ENCODE measurements around the gene SNRNP25.
"Not testable (repeated sequence)": the region's sequence is repeated elsewhere in the genome, so short reads cannot be mapped to it uniquely, and the experiment has no call there.

The SNRNP25 gene

GRCh38 chr16:41439-42068 lies 12.1 kb upstream of the SNRNP25 start:
- H3K4me3 ChIP-seq (ENCODE audit: low read depth, low read length) = no peak overlapping the region

GRCh38 chr16:42069-42457 lies 11.6 kb upstream of the SNRNP25 start:
- no peak overlapping the region for H3K4me3 ChIP-seq (ENCODE audit: low read depth, low read length)

GRCh38 chr16:42691-43090 lies 10.9 kb upstream of the SNRNP25 start:
- no peak overlapping the region for H3K4me3 ChIP-seq (ENCODE audit: low read depth, low read length)

- H3K4me3 ChIP-seq (ENCODE audit: low read depth, low read length) = no peak overlapping the region
Measured at GRCh38 chr16:43294-43693, 10.3 kb upstream of the SNRNP25 start.

GRCh38 chr16:44655-45054 lies 9.0 kb upstream of the SNRNP25 start:
- no peak overlapping the region for H3K4me3 ChIP-seq (ENCODE audit: low read depth, low read length)

GRCh38 chr16:45454-45853 lies 8.2 kb upstream of the SNRNP25 start:
- no peak overlapping the region for H3K4me3 ChIP-seq (ENCODE audit: low read depth, low read length)

- H3K4me3 ChIP-seq (ENCODE audit: low read depth, low read length) = not testable (repeated sequence)
Measured at GRCh38 chr16:46510-46909, 7.1 kb upstream of the SNRNP25 start.

- no peak overlapping the region for H3K4me3 ChIP-seq (ENCODE audit: low read depth, low read length)
Measured at GRCh38 chr16:47234-47633, 6.4 kb upstream of the SNRNP25 start.

GRCh38 chr16:50769-51591 lies 2.6 kb upstream of the SNRNP25 start:
- H3K4me3 ChIP-seq (ENCODE audit: low read depth, low read length) = no peak overlapping the region

GRCh38 chr16:54237-54581 lies 581 bp downstream of the SNRNP25 start:
- H3K4me3 ChIP-seq (ENCODE audit: low read depth, low read length) = peak overlapping the region; percentile 69

- H3K4me3 ChIP-seq (ENCODE audit: low read depth, low read length) = no peak overlapping the region
Measured at GRCh38 chr16:55571-56136, 2.0 kb downstream of the SNRNP25 start.

GRCh38 chr16:56231-56927 lies 2.8 kb downstream of the SNRNP25 start:
- H3K4me3 ChIP-seq (ENCODE audit: low read depth, low read length) = no peak overlapping the region

GRCh38 chr16:57711-58110 lies 4.1 kb downstream of the SNRNP25 start:
- no peak overlapping the region for H3K4me3 ChIP-seq (ENCODE audit: low read depth, low read length)

- H3K4me3 ChIP-seq (ENCODE audit: low read depth, low read length) = no peak overlapping the region
Measured at GRCh38 chr16:58491-59439, 5.1 kb downstream of the SNRNP25 start.

GRCh38 chr16:59440-60059 lies 5.9 kb downstream of the SNRNP25 start:
- H3K4me3 ChIP-seq (ENCODE audit: low read depth, low read length) = no peak overlapping the region

GRCh38 chr16:60166-60565 lies 6.5 kb downstream of the SNRNP25 start:
- no peak overlapping the region for H3K4me3 ChIP-seq (ENCODE audit: low read depth, low read length)

GRCh38 chr16:60929-61878 lies 7.6 kb downstream of the SNRNP25 start:
- no peak overlapping the region for H3K4me3 ChIP-seq (ENCODE audit: low read depth, low read length)

GRCh38 chr16:61879-62281 lies 8.3 kb downstream of the SNRNP25 start:
- no peak overlapping the region for H3K4me3 ChIP-seq (ENCODE audit: low read depth, low read length)
